K562 (cell line): ENCODE data around the gene PTPRG. TPM values are rescaled to one million over a fixed set of nuclear protein-coding genes. Genes with fewer than 3 reads are reported as not detected.

Source experiments
- ATAC-seq: fragments of 200-7000 bp; cut with Tn5 transposase; 3 replicates; pipeline ENCODE4 v1.9.1; 2020; ENCODE audit warnings: moderate library complexity
- BruUV-seq: library from RNA; stranded (reverse); fragments of 400-500 nt; replicated peaks from 2 replicates; lab custom pipeline; 2021; lab: Mats Ljungman, UMichigan
- CTCF ChIA-PET: fragments of 300-600 bp; formaldehyde crosslinking; extraction: SDS; loops from one replicate; lab custom pipeline; 2021; ENCODE audit warnings: low intra/inter-chr PET ratio; lab: Yijun Ruan, JAX
- POLR2A ChIA-PET: fragments of 300-600, 350-650 bp; sonication (Branson Sonifier 250); formaldehyde crosslinking; extraction: SDS; loops from one replicate; lab custom pipeline; 2021; ENCODE audit warnings: antibody characterized with exemption, inconsistent platforms; lab: Yijun Ruan, JAX
- DNase-seq, 4 experiments: peaks; one replicate each; pipeline versions ENCODE4 v3.0.0 to v3.0.0-alpha.2; 2011 to 2018; ENCODE audit warnings: low spot score in 3 of 4, mixed read lengths in 3 of 4; ENCODE audit errors: extremely low read depth in 1 of 4
- FAIRE-seq: peaks from 2 replicates; lab custom pipeline; 2011; peaks lifted over from hg19 to GRCh38; lab: Jason Lieb, UNC
- H2AFZ ChIP-seq: 2 replicates; pipeline ENCODE4 v1.6.0; 2011; ENCODE audit warnings: low read depth, low read length, control low read depth, inconsistent platforms
- H3K27ac ChIP-seq: fragments of 200-600 bp; 3 replicates; pipeline ENCODE4 v1.8.0; 2011; ENCODE audit warnings: low read depth, mild to moderate bottlenecking, control low read depth, inconsistent platforms, low read length, moderate library complexity, mixed read lengths; ENCODE audit errors: extremely low read depth
- H3K27me3 ChIP-seq, 2 experiments: fragments of 300-600 bp in 1 of 2; 2 replicates in 1 of 2; 3 replicates in 1 of 2; pipeline versions ENCODE4 v1.6.0 to v1.8.0; 2011; ENCODE audit warnings: inconsistent platforms in 2 of 2, low read length in 2 of 2, mild to moderate bottlenecking in 1 of 2, mixed read lengths in 1 of 2, moderate library complexity in 1 of 2; ENCODE audit not compliant: control insufficient read depth in 2 of 2, insufficient read depth in 2 of 2
- H3K36me3 ChIP-seq: fragments of 300-600 bp; 3 replicates; pipeline ENCODE4 v1.8.0; 2011; ENCODE audit warnings: mild to moderate bottlenecking, low read length, inconsistent platforms; ENCODE audit not compliant: control insufficient read depth, insufficient read depth
- H3K4me1 ChIP-seq, 2 experiments: fragments of 200-600 bp in 1 of 2; replicated peaks in 1 of 2; 2 replicates in 1 of 2; 3 replicates in 1 of 2; pipeline versions ENCODE4 v1.5.1 to v1.8.0; 2011; ENCODE audit warnings: inconsistent platforms in 2 of 2, low read length in 2 of 2, mild to moderate bottlenecking in 1 of 2, mixed read lengths in 1 of 2, moderate library complexity in 1 of 2; ENCODE audit not compliant: control insufficient read depth in 2 of 2, insufficient read depth in 2 of 2
- H3K4me2 ChIP-seq: 2 replicates; pipeline ENCODE4 v1.6.1; 2011; ENCODE audit warnings: low read length, control low read depth, inconsistent platforms, mixed read lengths; ENCODE audit not compliant: insufficient read depth
- H3K4me3 ChIP-seq: fragments of 200-600 bp; sonication (generic), shearing (Covaris generic); 2 replicates; pipeline ENCODE4 v1.5.1; 2016; ENCODE audit warnings: control low read depth, inconsistent platforms
- H3K79me2 ChIP-seq: fragments of 200-600 bp; 3 replicates; pipeline ENCODE4 v1.8.0; 2011; ENCODE audit warnings: low read length, inconsistent platforms; ENCODE audit not compliant: control insufficient read depth, insufficient read depth
- H3K9ac ChIP-seq, 2 experiments: 2 replicates each; pipeline versions ENCODE4 v1.6.0 to v1.6.1; 2011; ENCODE audit warnings: low read depth in 2 of 2, low read length in 2 of 2, control low read depth in 1 of 2, inconsistent platforms in 1 of 2, mild to moderate bottlenecking in 1 of 2, mixed read lengths in 1 of 2; ENCODE audit not compliant: insufficient read depth in 1 of 2
- H3K9me1 ChIP-seq: one replicate; pipeline ENCODE4 v1.6.0; 2011; ENCODE audit warnings: inconsistent platforms, mild to moderate bottlenecking, low read length, moderate library complexity; ENCODE audit not compliant: control insufficient read depth, insufficient read depth
- H3K9me3 ChIP-seq: replicated peaks from 2 replicates; pipeline ENCODE4 v1.5.1; 2011; ENCODE audit warnings: low read depth, low read length, inconsistent platforms; ENCODE audit not compliant: control insufficient read depth, insufficient read depth
- H4K20me1 ChIP-seq: replicated peaks from 2 replicates; pipeline ENCODE4 v1.6.1; 2011; ENCODE audit warnings: low read length, inconsistent platforms, mixed read lengths; ENCODE audit not compliant: control insufficient read depth, insufficient read depth
- CBX2 ChIP-seq: fragments of 200-600 bp; sonication (generic); IDR thresholded peaks from one replicate; pipeline ENCODE4 v1.6.1; 2012; ENCODE audit warnings: mild to moderate bottlenecking, low read length, inconsistent platforms; ENCODE audit not compliant: insufficient read depth, poor library complexity, severe bottlenecking
- CC2D1A ChIP-seq: fragments of 450-650 bp; IDR thresholded peaks from 2 replicates; pipeline ENCODE4 v1.6.1; 2017; ENCODE audit warnings: mild to moderate bottlenecking
- HDGF ChIP-seq: fragments of 450-650 bp; IDR thresholded peaks from 2 replicates; pipeline ENCODE4 v1.6.1; 2016
- MXI1 ChIP-seq: IDR thresholded peaks from 2 replicates; pipeline ENCODE4 v1.6.1; 2011; ENCODE audit warnings: low read depth, mild to moderate bottlenecking, improper control_type of control experiment, low read length
- SIN3B ChIP-seq: fragments of 450-650 bp; IDR thresholded peaks from 2 replicates; pipeline ENCODE4 v1.6.1; 2017; ENCODE audit warnings: low read depth, mild to moderate bottlenecking, moderate library complexity
- TRIM24 ChIP-seq, 2 experiments: fragments of 450-650 bp; IDR thresholded peaks; 2 replicates each; pipeline ENCODE4 v1.6.1; 2016
- ZKSCAN8 ChIP-seq: fragments of 200-800 bp; sonication (Bioruptor generic); IDR thresholded peaks from 2 replicates; pipeline ENCODE4 v1.6.1; 2016; ENCODE audit warnings: missing genetic modification characterization, missing compliant biosample characterization
- ZNF589 ChIP-seq: fragments of 200-800 bp; sonication (Bioruptor generic); IDR thresholded peaks from 2 replicates; pipeline ENCODE4 v1.6.1; 2016; ENCODE audit warnings: low read depth, missing genetic modification characterization, missing compliant biosample characterization
- ZNF766 ChIP-seq: fragments of 200-800 bp; sonication (Bioruptor generic); conservative IDR thresholded peaks from 2 replicates; pipeline ENCODE4 v1.6.1; 2016; ENCODE audit warnings: missing genetic modification characterization, missing compliant biosample characterization
- WGBS: fragments of 100-300 bp; shearing (Covaris generic); methylation state at CpG from one replicate; pipeline ENCODE4 v1.1.6; 2016; ENCODE audit warnings: low coverage, mixed read lengths; ENCODE audit not compliant: insufficient coverage; ENCODE audit errors: missing lambda C conversion rate; 5-methylcytosine and 5-hydroxymethylcytosine counted together
- in situ Hi-C: fragments of 300-500 bp; cut with MboI; formaldehyde crosslinking; loops from 4 replicates; pipeline ENCODE4 v1.15.0; 2018; ENCODE audit warnings: inconsistent platforms, mixed read lengths
- intact Hi-C: fragments of 100-400 bp; cut with micrococcal nuclease; formaldehyde crosslinking; loops from 2 replicates; pipeline ENCODE4 v1.14.2; 2022
- polyA plus RNA-seq, 8 experiments: library from polyadenylated mRNA; depleted of rRNA in 4 of 8; stranded (reverse) in 5 of 8; unstranded in 3 of 8; fragments of >200 nt; fragmentation: Nextera tagmentation in 2 of 8; fragmentation: Illumina TruSeq in 1 of 8; extraction: Ambion mirVana in 2 of 8; extraction: Trizol in 1 of 8; gene quantifications; 2 replicates each; pipeline versions ENCODE4 v1.2.1 to v1.2.3, GENCODE V29; 2011 to 2014; ENCODE audit warnings: inconsistent platforms in 1 of 8, missing spikeins in 1 of 8
- total RNA-seq, 7 experiments: library from RNA; depleted of rRNA in 6 of 7; stranded (reverse); fragments of >200 nt in 6 of 7; fragmentation: Illumina TruSeq in 2 of 7; extraction: Trizol in 2 of 7; gene quantifications; 2 replicates each; pipeline versions ENCODE4 v1.2.1 to v1.2.3, GENCODE V29; 2011 to 2021; ENCODE audit warnings: low replicate concordance in 1 of 7
- TF ChIP-seq, protein P1 (sequence below): fragments of 250-450 bp; sonication (Bioruptor Pico); IDR thresholded peaks from 2 replicates; pipeline ENCODE4 v1.5.0; 2020; ENCODE audit warnings: mild to moderate bottlenecking, borderline replicate concordance
- TF ChIP-seq, protein P2 (sequence below): sonication (generic); formaldehyde crosslinking; IDR thresholded peaks from 2 replicates; pipeline ENCODE4 v1.8.1; 2023; ENCODE audit warnings: mild to moderate bottlenecking, missing genetic modification reagents

The PTPRG gene
- total and polyA plus RNA-seq, 9 of the 15 experiments (the other 6 are each of a cell fraction or from before 2014, with no cell fraction given), result 0.16 TPM; not detected in 8

- TF ChIP-seq, protein P1, sequence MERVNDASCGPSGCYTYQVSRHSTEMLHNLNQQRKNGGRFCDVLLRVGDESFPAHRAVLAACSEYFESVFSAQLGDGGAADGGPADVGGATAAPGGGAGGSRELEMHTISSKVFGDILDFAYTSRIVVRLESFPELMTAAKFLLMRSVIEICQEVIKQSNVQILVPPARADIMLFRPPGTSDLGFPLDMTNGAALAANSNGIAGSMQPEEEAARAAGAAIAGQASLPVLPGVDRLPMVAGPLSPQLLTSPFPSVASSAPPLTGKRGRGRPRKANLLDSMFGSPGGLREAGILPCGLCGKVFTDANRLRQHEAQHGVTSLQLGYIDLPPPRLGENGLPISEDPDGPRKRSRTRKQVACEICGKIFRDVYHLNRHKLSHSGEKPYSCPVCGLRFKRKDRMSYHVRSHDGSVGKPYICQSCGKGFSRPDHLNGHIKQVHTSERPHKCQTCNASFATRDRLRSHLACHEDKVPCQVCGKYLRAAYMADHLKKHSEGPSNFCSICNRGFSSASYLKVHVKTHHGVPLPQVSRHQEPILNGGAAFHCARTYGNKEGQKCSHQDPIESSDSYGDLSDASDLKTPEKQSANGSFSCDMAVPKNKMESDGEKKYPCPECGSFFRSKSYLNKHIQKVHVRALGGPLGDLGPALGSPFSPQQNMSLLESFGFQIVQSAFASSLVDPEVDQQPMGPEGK (CRISPR knock-in tag), result no peak
- TF ChIP-seq HDGF (no peak), SIN3B (no peak), MXI1 (no peak), ZNF766 (CRISPR knock-in tag) (no peak), TRIM24 (IDR thresholded peaks at IDR 0.05) (no peak)
- TF ChIP-seq, protein P2, sequence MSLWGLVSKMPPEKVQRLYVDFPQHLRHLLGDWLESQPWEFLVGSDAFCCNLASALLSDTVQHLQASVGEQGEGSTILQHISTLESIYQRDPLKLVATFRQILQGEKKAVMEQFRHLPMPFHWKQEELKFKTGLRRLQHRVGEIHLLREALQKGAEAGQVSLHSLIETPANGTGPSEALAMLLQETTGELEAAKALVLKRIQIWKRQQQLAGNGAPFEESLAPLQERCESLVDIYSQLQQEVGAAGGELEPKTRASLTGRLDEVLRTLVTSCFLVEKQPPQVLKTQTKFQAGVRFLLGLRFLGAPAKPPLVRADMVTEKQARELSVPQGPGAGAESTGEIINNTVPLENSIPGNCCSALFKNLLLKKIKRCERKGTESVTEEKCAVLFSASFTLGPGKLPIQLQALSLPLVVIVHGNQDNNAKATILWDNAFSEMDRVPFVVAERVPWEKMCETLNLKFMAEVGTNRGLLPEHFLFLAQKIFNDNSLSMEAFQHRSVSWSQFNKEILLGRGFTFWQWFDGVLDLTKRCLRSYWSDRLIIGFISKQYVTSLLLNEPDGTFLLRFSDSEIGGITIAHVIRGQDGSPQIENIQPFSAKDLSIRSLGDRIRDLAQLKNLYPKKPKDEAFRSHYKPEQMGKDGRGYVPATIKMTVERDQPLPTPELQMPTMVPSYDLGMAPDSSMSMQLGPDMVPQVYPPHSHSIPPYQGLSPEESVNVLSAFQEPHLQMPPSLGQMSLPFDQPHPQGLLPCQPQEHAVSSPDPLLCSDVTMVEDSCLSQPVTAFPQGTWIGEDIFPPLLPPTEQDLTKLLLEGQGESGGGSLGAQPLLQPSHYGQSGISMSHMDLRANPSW, result no peak
Observed at GRCh38 chr3:62113092-62113491, 551.7 kb downstream of the PTPRG start (continued).

DNA sequence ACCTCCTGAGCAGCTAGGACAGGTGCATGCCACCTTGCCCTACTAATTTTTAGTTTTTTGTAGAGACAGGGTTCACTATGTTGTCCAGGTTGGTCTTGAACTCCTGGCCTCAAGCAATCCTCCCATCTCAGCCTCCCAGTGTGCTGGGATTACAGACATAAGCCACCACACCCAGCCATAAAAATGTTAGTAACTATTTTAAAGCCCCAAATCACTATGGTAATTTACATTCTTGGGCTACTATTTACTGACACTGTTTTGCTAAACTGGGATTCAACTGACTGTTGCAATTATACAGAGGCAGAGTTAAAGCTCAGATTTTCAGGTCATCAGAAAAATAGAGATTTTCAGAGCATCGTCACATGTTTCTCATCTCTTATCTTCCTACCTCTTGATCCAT is 553.4 kb downstream of the PTPRG start:
- ATAC-seq, result no peak
- Histone ChIP-seq H3K79me2 (no peaks in the 10 kb centered on the region), H3K4me1 (no peaks in the 10 kb centered on the region), H2AFZ (no peak overlapping the region), H3K27ac (no peak overlapping the region), H3K27me3 (no peaks in the 10 kb centered on the region), H3K9ac (no peak overlapping the region), H3K4me3 (no peak overlapping the region), H3K36me3 (no peaks in the 10 kb centered on the region), H4K20me1 (no peaks in the 10 kb centered on the region), H3K4me2 (no peak overlapping the region), H3K9me1 (no peaks in the 10 kb centered on the region), H3K9me3 (no peaks in the 10 kb centered on the region)
- ChIA-PET CTCF (no interaction called here), POLR2A (no interaction called here)
- in situ Hi-C loops, result no loop called here
- BruUV-seq, result no TSS peak
- 0% methylated on average over 1 of the region's 1 CpG for WGBS
- DNase-seq, result no peak
- TF ChIP-seq CC2D1A (no peak), CBX2 (no peak), ZNF589 (no peak), ZKSCAN8 (CRISPR knock-in tag) (no peak)
- intact Hi-C loops, result no loop called here
- no peak for FAIRE-seq
